Measurements from ENCODE around the gene TUBA4B. TPM values are rescaled to one million over a fixed set of nuclear protein-coding genes. Genes with fewer than 3 reads are reported as not detected.

The TUBA4B gene
- total RNA-seq, 1 donor from 2014 or later: not detected

- Mint-ChIP-seq H3K9me3 (ENCODE audit: unreplicated experiment) (no peaks in the 10 kb centered on the region), H3K4me1 (ENCODE audit: unreplicated experiment) (peaks cover 31% of the 10 kb centered on the region), H3K27ac (ENCODE audit: unreplicated experiment) (no peak overlapping the region), H3K27me3 (ENCODE audit: unreplicated experiment) (peaks cover 22% of the 10 kb centered on the region), H3K4me3 (ENCODE audit: unreplicated experiment) (no peak overlapping the region), H3K36me3 (ENCODE audit: low read depth, unreplicated experiment) (peaks cover 14% of the 10 kb centered on the region)
- DNase-seq (ENCODE audit: low spot score): no peak
- no peak for TF ChIP-seq CTCF (IDR thresholded peaks at IDR 0.05; ENCODE audit: unreplicated experiment)
Measured at GRCh38 chr2:219247678-219248642, 5.1 kb upstream of the TUBA4B start.

DNA sequence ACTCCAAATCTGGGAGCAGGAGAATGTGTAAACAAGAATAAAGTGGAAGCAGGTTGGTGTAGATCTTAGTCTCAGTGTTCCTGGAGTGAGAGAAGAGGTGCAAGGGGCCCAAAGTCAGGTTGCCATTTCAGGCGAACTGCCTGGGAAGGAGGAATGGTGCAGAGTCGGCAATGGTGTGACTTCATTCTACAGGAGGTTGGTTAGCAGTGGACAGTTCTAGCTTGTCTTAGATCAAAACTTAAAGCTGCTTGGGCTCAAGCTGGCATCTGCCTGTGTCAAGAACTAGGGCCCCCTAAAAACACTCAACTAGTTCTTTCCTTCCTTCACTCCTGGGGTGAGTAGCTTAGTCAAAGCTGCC lies 4.2 kb upstream of the TUBA4B start:
- Mint-ChIP-seq H3K27ac (ENCODE audit: unreplicated experiment) (peak overlapping the region; percentile 89), H3K9me3 (ENCODE audit: unreplicated experiment) (no peaks in the 10 kb centered on the region), H3K4me1 (ENCODE audit: unreplicated experiment) (peaks cover 31% of the 10 kb centered on the region), H3K4me3 (ENCODE audit: unreplicated experiment) (peak overlapping the region; percentile 85), H3K36me3 (ENCODE audit: low read depth, unreplicated experiment) (peaks cover 14% of the 10 kb centered on the region), H3K27me3 (ENCODE audit: unreplicated experiment) (peaks cover 22% of the 10 kb centered on the region)
- DNase-seq (ENCODE audit: low spot score): no peak
- no peak for TF ChIP-seq CTCF (IDR thresholded peaks at IDR 0.05; ENCODE audit: unreplicated experiment)

DNA sequence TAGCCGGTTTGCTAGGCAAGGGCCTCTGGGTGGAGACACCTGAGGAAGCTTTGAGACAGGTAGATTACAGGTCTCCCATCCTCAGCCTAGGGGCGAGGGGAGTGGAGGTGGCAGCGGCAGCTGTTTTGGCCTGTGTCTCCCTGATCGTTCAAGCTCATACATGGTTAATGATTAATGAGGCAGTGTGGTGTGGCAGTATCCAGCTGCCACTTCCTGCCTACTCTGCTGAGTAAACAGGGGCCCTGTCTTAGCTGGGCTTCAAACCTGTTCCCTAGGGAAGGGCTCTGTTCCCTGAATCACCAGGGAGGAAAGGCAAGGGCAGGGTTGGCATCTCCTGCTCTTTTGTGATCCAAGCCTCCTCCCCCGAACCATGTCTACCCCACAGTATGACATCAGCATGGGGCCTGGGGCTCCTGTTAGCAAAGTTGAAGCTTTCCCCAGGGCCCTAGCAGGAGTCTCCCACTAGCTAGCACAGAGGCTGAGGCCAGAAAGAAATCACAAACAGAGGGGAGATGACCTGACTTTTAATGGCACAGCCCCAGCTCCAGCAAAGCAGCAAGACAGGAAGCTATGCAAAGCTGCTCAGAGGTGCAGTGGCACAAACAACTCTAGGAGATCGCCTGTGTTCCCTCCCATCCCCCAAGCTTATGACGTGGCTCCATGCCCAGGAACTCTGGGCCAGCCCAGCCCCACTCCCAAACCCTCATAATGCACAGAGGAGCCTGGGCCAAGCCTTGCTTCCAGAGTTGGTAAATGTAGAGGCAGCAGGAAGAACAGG lies 3.7 kb upstream of the TUBA4B start:
- peak overlapping the region; percentile 83 for H3K27ac Mint-ChIP-seq (ENCODE audit: unreplicated experiment)
- no peaks in the 10 kb centered on the region for H3K9me3 Mint-ChIP-seq (ENCODE audit: unreplicated experiment)
- peaks cover 14% of the 10 kb centered on the region for H3K36me3 Mint-ChIP-seq (ENCODE audit: low read depth, unreplicated experiment)
- no peak overlapping the region for H3K4me3 Mint-ChIP-seq (ENCODE audit: unreplicated experiment)
- peaks cover 30% of the 10 kb centered on the region for H3K4me1 Mint-ChIP-seq (ENCODE audit: unreplicated experiment)
- DNase-seq (ENCODE audit: low spot score): peak; percentile 11
- H3K27me3 Mint-ChIP-seq (ENCODE audit: unreplicated experiment): peaks cover 18% of the 10 kb centered on the region
- TF ChIP-seq CTCF (IDR thresholded peaks at IDR 0.05; ENCODE audit: unreplicated experiment): no peak

GRCh38 chr2:219250049-219250781 lies 2.8 kb upstream of the TUBA4B start:
- H3K4me3 Mint-ChIP-seq (ENCODE audit: unreplicated experiment): no peak overlapping the region
- peaks cover 27% of the 10 kb centered on the region for H3K4me1 Mint-ChIP-seq (ENCODE audit: unreplicated experiment)
- peaks cover 18% of the 10 kb centered on the region for H3K36me3 Mint-ChIP-seq (ENCODE audit: low read depth, unreplicated experiment)
- DNase-seq (ENCODE audit: low spot score): no peak
- peaks cover 20% of the 10 kb centered on the region for H3K27me3 Mint-ChIP-seq (ENCODE audit: unreplicated experiment)
- H3K27ac Mint-ChIP-seq (ENCODE audit: unreplicated experiment): no peak overlapping the region
- H3K9me3 Mint-ChIP-seq (ENCODE audit: unreplicated experiment): no peaks in the 10 kb centered on the region
- TF ChIP-seq CTCF (IDR thresholded peaks at IDR 0.05; ENCODE audit: unreplicated experiment): no peak

Data from endothelial cell (in vitro differentiated cells).